GM12878 (cell line): ENCODE data around the gene MVB12B. TPM values are rescaled to one million over a fixed set of nuclear protein-coding genes. Genes with fewer than 3 reads are reported as not detected.

Experiments used
- ATAC-seq: fragments of 200-7000 bp; cut with Tn5 transposase; 3 replicates; pipeline ENCODE4 v1.9.1; 2020; ENCODE audit warnings: mild to moderate bottlenecking, moderate library complexity
- BruUV-seq: library from RNA; stranded (reverse); fragments of 400-500 nt; replicated peaks from 2 replicates; lab custom pipeline; 2021; lab: Mats Ljungman, UMichigan
- CTCF ChIA-PET: fragments of 300-600 bp; sonication (Branson Sonifier 250); formaldehyde crosslinking; extraction: SDS; loops from one replicate; lab custom pipeline; 2021; ENCODE audit warnings: inconsistent platforms; lab: Yijun Ruan, JAX
- POLR2A ChIA-PET: fragments of 350-600 bp; formaldehyde crosslinking; extraction: SDS; loops from one replicate; lab custom pipeline; 2021; ENCODE audit warnings: inconsistent platforms; lab: Charles Lee
- RAD21 ChIA-PET: fragments of 300-600 bp; sonication (Branson Sonifier 250); formaldehyde crosslinking; loops from one replicate; lab custom pipeline; 2023; ENCODE audit warnings: antibody characterized with exemption; ENCODE audit not compliant: unreplicated experiment; lab: Charles Lee
- SMC1A ChIA-PET: fragments of 300-600 bp; sonication (Branson Sonifier 250); formaldehyde crosslinking; loops from one replicate; lab custom pipeline; 2023; ENCODE audit not compliant: unreplicated experiment, uncharacterized antibody; lab: Charles Lee
- DNase-seq: peaks from one replicate; pipeline ENCODE4 v3.0.0-alpha.2; 2011; ENCODE audit warnings: low read depth, low spot score
- FAIRE-seq: peaks from 3 replicates; lab custom pipeline; 2011; peaks lifted over from hg19 to GRCh38; lab: Jason Lieb, UNC
- H2AFZ ChIP-seq: 2 replicates; pipeline ENCODE4 v1.6.0; 2011; ENCODE audit warnings: low read depth, low read length, control low read depth; ENCODE audit not compliant: control insufficient read depth
- H3K27ac ChIP-seq: 2 replicates; pipeline ENCODE4 v1.5.1; 2011; ENCODE audit warnings: control low read depth; ENCODE audit not compliant: control insufficient read depth, insufficient read depth
- H3K27me3 ChIP-seq, 2 experiments: replicated peaks in 1 of 2; 2 replicates each; pipeline versions ENCODE4 v1.6.0 to v1.6.1; 2011; ENCODE audit warnings: low read length in 1 of 2; ENCODE audit not compliant: control insufficient read depth in 2 of 2, insufficient read depth in 2 of 2
- H3K36me3 ChIP-seq, 2 experiments: 2 replicates each; pipeline ENCODE4 v1.5.1; 2011; ENCODE audit warnings: low read length in 1 of 2; ENCODE audit not compliant: control insufficient read depth in 2 of 2, insufficient read depth in 2 of 2
- H3K4me1 ChIP-seq: 2 replicates; pipeline ENCODE4 v1.6.1; 2011; ENCODE audit warnings: mild to moderate bottlenecking, low read length, moderate library complexity, mixed read lengths; ENCODE audit not compliant: control insufficient read depth, insufficient read depth
- H3K4me2 ChIP-seq: 2 replicates; pipeline ENCODE4 v1.6.0; 2011; ENCODE audit warnings: control low read depth; ENCODE audit not compliant: control insufficient read depth, insufficient read depth
- H3K4me3 ChIP-seq: fragments of 200-600 bp; sonication (generic); 2 replicates; pipeline ENCODE4 v1.5.1; 2016
- H3K79me2 ChIP-seq: 2 replicates; pipeline ENCODE4 v1.6.0; 2011; ENCODE audit warnings: low read length; ENCODE audit not compliant: control insufficient read depth, insufficient read depth
- H3K9ac ChIP-seq: 2 replicates; pipeline ENCODE4 v1.8.0; 2011; ENCODE audit warnings: low read length, control low read depth, mixed read lengths; ENCODE audit not compliant: control insufficient read depth, insufficient read depth
- H3K9me3 ChIP-seq: replicated peaks from 3 replicates; pipeline ENCODE4 v1.5.1; 2011; ENCODE audit warnings: mild to moderate bottlenecking, low read length; ENCODE audit not compliant: control insufficient read depth, insufficient read depth
- H4K20me1 ChIP-seq: 2 replicates; pipeline ENCODE4 v1.6.0; 2011; ENCODE audit not compliant: control insufficient read depth, insufficient read depth
- CHD1 ChIP-seq: IDR thresholded peaks from 2 replicates; pipeline ENCODE4 v1.6.1; 2012; ENCODE audit warnings: low read depth, low read length, improper control_type of control experiment
- HDAC6 ChIP-seq: fragments of 200-600 bp; sonication (generic); IDR thresholded peaks from one replicate; pipeline ENCODE4 v1.8.0; 2017; ENCODE audit warnings: antibody characterized with exemption; ENCODE audit not compliant: unreplicated experiment
- IRF5 ChIP-seq: fragments of 450-650 bp; IDR thresholded peaks from 2 replicates; pipeline ENCODE4 v1.6.1; 2017; ENCODE audit warnings: borderline replicate concordance
- SKIL ChIP-seq: fragments of 450-650 bp; IDR thresholded peaks from 2 replicates; pipeline ENCODE4 v1.6.1; 2017; ENCODE audit warnings: mild to moderate bottlenecking, low read depth, inconsistent platforms; ENCODE audit not compliant: poor library complexity, severe bottlenecking
- STAT3 ChIP-seq: IDR thresholded peaks from 2 replicates; pipeline ENCODE4 v1.6.1; 2011; ENCODE audit warnings: low read depth, low read length, improper control_type of control experiment
- ZNF24 ChIP-seq: fragments of 450-650 bp; IDR thresholded peaks from 2 replicates; pipeline ENCODE4 v1.6.1; 2017; ENCODE audit warnings: antibody characterized with exemption, mild to moderate bottlenecking
- WGBS: methylation state at CpG from one replicate; pipeline ENCODE4 v1.1.6; 2016; ENCODE audit warnings: low lambda C conversion rate; ENCODE audit not compliant: insufficient replicate concordance, insufficient coverage; ENCODE audit errors: missing lambda C conversion rate; 5-methylcytosine and 5-hydroxymethylcytosine counted together
- in situ Hi-C: fragments of 300-500 bp; cut with MboI; formaldehyde crosslinking; loops from 9 replicates; pipeline ENCODE4 v1.14.3; 2018; ENCODE audit warnings: mixed read lengths
- intact Hi-C: fragments of 100-400 bp; cut with micrococcal nuclease; formaldehyde crosslinking; loops from one replicate; pipeline ENCODE4 v1.14.2; 2022; ENCODE audit not compliant: unreplicated experiment
- polyA plus RNA-seq, 11 experiments: library from polyadenylated mRNA; depleted of rRNA in 4 of 11; unstranded in 6 of 11; stranded (reverse) in 5 of 11; fragments of >200 nt; fragmentation: Nextera tagmentation in 4 of 11; fragmentation: Illumina TruSeq in 1 of 11; extraction: Ambion mirVana in 4 of 11; extraction: Trizol in 1 of 11; gene quantifications; 1 replicate in 1 of 11; 2 replicates in 10 of 11; pipeline versions ENCODE4 v1.2.1 to v1.2.3, GENCODE V29; 2011 to 2016; ENCODE audit warnings: inconsistent platforms in 2 of 11, missing spikeins in 2 of 11, low read depth in 1 of 11
- total RNA-seq, 4 experiments: library from RNA; depleted of rRNA in 3 of 4; stranded (reverse); fragments of >200 nt in 3 of 4; fragmentation: Illumina TruSeq in 1 of 4; extraction: Trizol in 1 of 4; gene quantifications; 2 replicates each; pipeline versions ENCODE4 v1.2.1 to v1.2.3, GENCODE V29; 2013 to 2021

The MVB12B gene
- total and polyA plus RNA-seq, 10 of the 15 experiments (the other 5 are each of a cell fraction or from before 2014, with no cell fraction given) = 0.08 TPM; not detected in 9

- Histone ChIP-seq H3K9me3 (no peaks in the 10 kb centered on the region), H3K4me2 (no peak overlapping the region), H3K27me3 (peaks cover 1 to 5% of the 10 kb centered on the region in 2 experiments; a peak in 3 of 4 replicates), H3K36me3 (no peaks in the 10 kb centered on the region), H3K79me2 (no peaks in the 10 kb centered on the region), H3K4me3 (no peak overlapping the region), H3K27ac (no peak overlapping the region), H3K9ac (no peak overlapping the region), H2AFZ (no peak overlapping the region), H3K4me1 (peaks cover 5% of the 10 kb centered on the region), H4K20me1 (no peaks in the 10 kb centered on the region; the same call in 1 of the 2 replicates)
- ChIA-PET SMC1A (interaction anchor here (0.6 to 1.8 kb wide), 5 partner anchors 10 to 837 kb away, joined by 3 to 6 read pairs (median 3); no protein-coding TSS in a partner anchor), POLR2A (no interaction called here), CTCF (interaction anchor here (1.0 to 2.0 kb wide), 6 partner anchors 11 to 988 kb away, joined by 3 to 11 read pairs (median 4); no protein-coding TSS in a partner anchor), RAD21 (interaction anchor here (1.3 to 3.8 kb wide), 2 partner anchors 15 to 988 kb away, joined by 3 to 26 read pairs; no protein-coding TSS in a partner anchor)
- ATAC-seq = no peak
- intact Hi-C loops (loop anchor here (5.0 kb wide), 3 partner anchors 78 to 988 kb away; no protein-coding TSS in a partner anchor), in situ Hi-C loops (loop anchor here (5.0 kb wide), 1 partner anchor 988 kb away; no protein-coding TSS in a partner anchor)
- WGBS = 41% methylated on average over 7 of the region's 7 CpGs
- BruUV-seq = no TSS peak
- no peak for TF ChIP-seq IRF5
- no peak for TF ChIP-seq SKIL
- no peak for TF ChIP-seq STAT3
- TF ChIP-seq ZNF24 = no peak
- no peak for TF ChIP-seq CHD1
- no peak for TF ChIP-seq HDAC6
- no peak for DNase-seq
- FAIRE-seq = no peak
These were observed 69.0 kb downstream of the MVB12B start for GRCh38 chr9:126395439-126396212.
